ENCODE results near the gene UBAP1. TPM values are rescaled to one million over a fixed set of nuclear protein-coding genes. Genes with fewer than 3 reads are reported as not detected.
"Not testable (repeated sequence)": the region's sequence is repeated elsewhere in the genome, so short reads cannot be mapped to it uniquely, and the experiment has no call there.

UBAP1 gene
- total RNA-seq, 4 donors from 2014 or later = 49.2 to 101 (median 66.8) TPM

DNA sequence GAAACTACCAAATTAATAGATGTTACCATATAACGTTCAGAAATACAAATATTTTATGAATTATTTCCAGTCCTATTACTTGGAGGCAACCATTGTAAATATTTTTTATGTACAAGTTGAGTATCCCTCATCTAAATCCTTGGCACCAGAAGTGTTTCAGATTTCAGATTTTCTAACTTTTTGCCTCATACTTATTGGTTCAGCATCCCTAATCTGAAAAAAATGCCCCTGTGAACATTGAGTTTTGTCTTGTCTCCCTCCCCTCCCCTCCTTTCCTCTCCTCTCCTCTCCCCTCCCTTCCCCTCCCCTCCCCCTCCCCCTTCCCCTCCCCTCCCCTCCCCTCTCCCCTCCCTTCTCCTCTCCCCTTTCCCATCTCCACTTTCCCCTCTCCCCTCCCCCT, 40.6 kb downstream of the UBAP1 start:
- TF ChIP-seq POLR2A (IDR thresholded peaks at IDR 0.05) (no peak), EP300 (IDR thresholded peaks at IDR 0.05) (no peak), POLR2AphosphoS5 (IDR thresholded peaks at IDR 0.05) (no peak)
- TF ChIP-seq, protein P1, sequence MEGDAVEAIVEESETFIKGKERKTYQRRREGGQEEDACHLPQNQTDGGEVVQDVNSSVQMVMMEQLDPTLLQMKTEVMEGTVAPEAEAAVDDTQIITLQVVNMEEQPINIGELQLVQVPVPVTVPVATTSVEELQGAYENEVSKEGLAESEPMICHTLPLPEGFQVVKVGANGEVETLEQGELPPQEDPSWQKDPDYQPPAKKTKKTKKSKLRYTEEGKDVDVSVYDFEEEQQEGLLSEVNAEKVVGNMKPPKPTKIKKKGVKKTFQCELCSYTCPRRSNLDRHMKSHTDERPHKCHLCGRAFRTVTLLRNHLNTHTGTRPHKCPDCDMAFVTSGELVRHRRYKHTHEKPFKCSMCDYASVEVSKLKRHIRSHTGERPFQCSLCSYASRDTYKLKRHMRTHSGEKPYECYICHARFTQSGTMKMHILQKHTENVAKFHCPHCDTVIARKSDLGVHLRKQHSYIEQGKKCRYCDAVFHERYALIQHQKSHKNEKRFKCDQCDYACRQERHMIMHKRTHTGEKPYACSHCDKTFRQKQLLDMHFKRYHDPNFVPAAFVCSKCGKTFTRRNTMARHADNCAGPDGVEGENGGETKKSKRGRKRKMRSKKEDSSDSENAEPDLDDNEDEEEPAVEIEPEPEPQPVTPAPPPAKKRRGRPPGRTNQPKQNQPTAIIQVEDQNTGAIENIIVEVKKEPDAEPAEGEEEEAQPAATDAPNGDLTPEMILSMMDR (IDR thresholded peaks at IDR 0.05) = no peak
- Histone ChIP-seq H3K36me3 (peaks cover 0 to 8% of the 10 kb centered on the region in 2 donors), H3K4me3 (no peak overlapping the region), H3K4me1 (peaks cover 0 to 12% (median 0%) of the 10 kb centered on the region in 3 donors), H3K9me3 (no peaks in the 10 kb centered on the region), H3K27ac (no peak overlapping the region), H3K27me3 (no peaks in the 10 kb centered on the region)
- ATAC-seq = no peak
- WGBS, 2 donors (ENCODE audit: low coverage in 1 of 2) = 82 to 100% methylated on average over 1 of the region's 1 CpG

DNA sequence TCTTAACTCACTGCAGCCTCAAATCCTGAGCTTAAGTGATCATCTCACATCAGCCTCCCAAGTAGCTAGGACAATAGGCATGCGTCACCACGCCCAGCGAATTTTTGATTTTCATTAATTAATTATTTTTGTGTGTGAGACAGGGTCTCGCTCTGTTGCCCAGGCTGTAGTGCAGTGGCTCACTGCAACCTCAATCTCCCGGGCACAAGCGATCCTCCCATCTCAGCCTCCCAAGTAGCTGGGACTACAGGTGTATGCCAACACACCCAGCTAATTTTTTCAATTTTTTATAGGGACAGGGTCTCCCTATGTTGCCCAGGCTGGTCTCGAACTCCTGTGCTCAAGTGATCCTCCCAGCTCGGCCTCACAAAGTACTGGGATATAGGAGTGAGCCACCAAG, 41.4 kb downstream of the UBAP1 start:
- Histone ChIP-seq H3K36me3 (peaks cover 0 to 9% of the 10 kb centered on the region in 2 donors), H3K4me3 (no peak overlapping the region), H3K9me3 (no peaks in the 10 kb centered on the region), H3K4me1 (peaks cover 0 to 12% (median 0%) of the 10 kb centered on the region in 3 donors), H3K27me3 (no peaks in the 10 kb centered on the region), H3K27ac (no peak overlapping the region)
- 89 to 100% methylated on average over 5 to 8 of the region's 8 CpGs for WGBS, 2 donors (ENCODE audit: low coverage in 1 of 2)
- ATAC-seq = no peak
- TF ChIP-seq, protein P1 (IDR thresholded peaks at IDR 0.05) = no peak
- TF ChIP-seq POLR2AphosphoS5 (IDR thresholded peaks at IDR 0.05) = no peak
- no peak for TF ChIP-seq EP300 (IDR thresholded peaks at IDR 0.05)
- no peak for TF ChIP-seq POLR2A (IDR thresholded peaks at IDR 0.05)

DNA sequence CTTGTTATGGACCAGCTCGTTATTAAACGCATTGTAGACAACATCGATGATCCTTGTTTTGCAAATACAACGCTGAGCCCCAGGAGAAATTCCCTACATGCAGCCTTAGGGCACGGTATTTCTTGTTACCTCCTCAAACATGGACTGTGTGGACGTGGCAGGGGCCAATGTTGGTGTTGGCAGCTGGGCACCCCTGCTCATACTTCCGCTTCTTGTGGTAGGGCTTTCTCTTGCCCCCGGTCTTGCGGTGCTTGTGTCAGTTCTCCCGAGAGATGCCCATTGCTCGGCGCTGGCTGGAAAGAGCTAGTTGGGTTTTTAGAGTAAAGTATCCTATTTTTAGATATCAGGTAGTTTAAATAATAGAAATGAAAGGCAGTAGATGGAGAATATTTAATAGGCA, 45.5 kb downstream of the UBAP1 start:
- H3K27ac ChIP-seq = no peak overlapping the region
- H3K36me3 ChIP-seq = peaks cover 0 to 9% of the 10 kb centered on the region in 2 donors
- WGBS, 2 donors (ENCODE audit: low coverage in 1 of 2) = 81% methylated on average over 12 of the region's 12 CpGs; no CpG with 5 or more reads in 1 of the 2 donors
- H3K4me1 ChIP-seq = peaks cover 0 to 3% (median 0%) of the 10 kb centered on the region in 3 donors
- no peak for ATAC-seq
- no peaks in the 10 kb centered on the region for H3K27me3 ChIP-seq
- no peak overlapping the region for H3K4me3 ChIP-seq
- no peaks in the 10 kb centered on the region for H3K9me3 ChIP-seq
- no peak for TF ChIP-seq POLR2AphosphoS5 (IDR thresholded peaks at IDR 0.05)
- no peak for TF ChIP-seq EP300 (IDR thresholded peaks at IDR 0.05)
- no peak for TF ChIP-seq POLR2A (IDR thresholded peaks at IDR 0.05)
- TF ChIP-seq, protein P1 (IDR thresholded peaks at IDR 0.05) = no peak

DNA sequence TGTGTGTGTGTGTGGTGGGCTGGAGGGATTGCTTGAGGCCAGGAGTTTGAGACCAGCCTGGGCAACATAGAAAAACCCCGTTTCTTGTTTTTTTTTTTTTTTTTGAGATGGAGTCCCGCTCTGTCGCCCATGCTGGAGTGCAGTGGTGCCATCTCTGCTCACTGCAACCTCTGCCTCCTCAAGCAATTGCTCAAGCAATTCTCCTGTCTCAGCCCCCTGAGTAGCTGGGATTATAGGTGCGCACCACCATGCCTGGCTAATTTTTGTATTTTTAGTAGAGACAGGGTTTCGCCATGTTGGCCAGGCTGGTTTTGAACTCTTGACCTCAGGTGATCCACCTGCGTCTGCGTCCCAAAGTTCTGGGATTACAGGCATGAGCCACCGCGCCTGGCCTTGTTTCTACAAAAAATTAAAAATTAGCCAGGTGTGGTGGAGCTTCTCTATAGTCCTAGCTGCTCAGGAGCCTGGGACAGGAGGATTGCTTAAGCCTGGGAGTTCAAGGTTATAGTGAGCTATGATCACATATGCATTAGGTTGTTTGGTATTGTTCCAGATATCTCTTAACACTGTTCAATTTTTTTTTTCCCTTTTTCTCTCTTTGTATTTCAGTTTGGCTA, 47.4 kb downstream of the UBAP1 start:
- H3K4me3 ChIP-seq, ATAC-seq, H3K4me1 ChIP-seq, H3K36me3 ChIP-seq, H3K27me3 ChIP-seq, H3K9me3 ChIP-seq, H3K27ac ChIP-seq: not testable (repeated sequence)
- 93 to 96% methylated on average over 5 to 9 of the region's 9 CpGs for WGBS, 2 donors (ENCODE audit: low coverage in 1 of 2)

DNA sequence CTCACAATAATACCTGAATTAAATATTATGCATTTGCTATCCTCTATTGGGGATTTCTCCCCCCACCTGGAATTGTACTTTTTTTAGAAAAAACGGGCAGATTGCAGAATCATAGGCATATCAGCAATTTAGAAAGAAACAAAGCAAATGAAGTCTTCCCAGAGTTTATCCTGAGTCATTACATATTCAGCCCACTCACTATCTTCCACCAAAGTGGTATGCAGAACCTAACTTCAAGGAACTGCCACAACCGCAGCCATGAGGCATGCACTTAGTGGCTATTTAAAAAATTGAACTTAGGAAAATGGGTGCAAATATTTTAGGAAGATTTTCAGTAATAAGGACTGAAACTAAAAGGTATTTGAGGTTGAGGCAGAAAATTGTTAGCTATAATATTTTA, 48.6 kb downstream of the UBAP1 start:
- H3K36me3 ChIP-seq = peaks cover 0 to 6% of the 10 kb centered on the region in 2 donors
- TF ChIP-seq POLR2AphosphoS5 (IDR thresholded peaks at IDR 0.05) (no peak), POLR2A (IDR thresholded peaks at IDR 0.05) (no peak), EP300 (IDR thresholded peaks at IDR 0.05) (no peak)
- TF ChIP-seq, protein P1 (IDR thresholded peaks at IDR 0.05) = no peak
- peaks cover 0 to 3% (median 0%) of the 10 kb centered on the region in 3 donors for H3K4me1 ChIP-seq
- ATAC-seq = no peak
- no peaks in the 10 kb centered on the region for H3K9me3 ChIP-seq
- no peaks in the 10 kb centered on the region for H3K27me3 ChIP-seq
- H3K27ac ChIP-seq = no peak overlapping the region
- H3K4me3 ChIP-seq = no peak overlapping the region
- 77 to 95% methylated on average over 2 of the region's 2 CpGs for WGBS, 2 donors (ENCODE audit: low coverage in 1 of 2)
